T-helper 17 cell (primary cell): ENCODE results near the gene LHX3. TPM values are rescaled to one million over a fixed set of nuclear protein-coding genes. Genes with fewer than 3 reads are reported as not detected.

ENCODE experiments used
- ATAC-seq: fragments of 150-1000 bp; cut with Tn5 transposase; 2 replicates; pipeline ENCODE4 v1.10.0; 2021; ENCODE audit warnings: mild to moderate bottlenecking, moderate library complexity
- DNase-seq, 3 donors: peaks; one replicate each; pipeline versions ENCODE4 v3.0.0 to v3.0.0-alpha.2; 2020 to 2021
- H3K9me3 ChIP-seq: one replicate; pipeline ENCODE4 v1.7.0; 2013; ENCODE audit warnings: low read length, mild to moderate bottlenecking; ENCODE audit not compliant: control insufficient read depth, poor library complexity, severe bottlenecking
- H3K27ac Mint-ChIP-seq: one replicate; pipeline ENCODE4 v1.8.0; 2022; ENCODE audit warnings: mild to moderate bottlenecking, moderate library complexity, mixed read lengths
- H3K27me3 Mint-ChIP-seq: one replicate; pipeline ENCODE4 v1.8.0; 2022; ENCODE audit warnings: mixed read lengths
- H3K36me3 Mint-ChIP-seq: one replicate; pipeline ENCODE4 v1.8.0; 2022; ENCODE audit warnings: low read depth, mixed read lengths
- H3K4me1 Mint-ChIP-seq: one replicate; pipeline ENCODE4 v1.8.0; 2022; ENCODE audit warnings: mild to moderate bottlenecking, mixed read lengths
- H3K4me3 Mint-ChIP-seq: one replicate; pipeline ENCODE4 v1.8.0; 2022; ENCODE audit warnings: mild to moderate bottlenecking, moderate library complexity, mixed read lengths
- total RNA-seq, 4 donors: library from RNA in 2 of 4; stranded (reverse) in 2 of 4; gene quantifications; one replicate each; pipeline ENCODE4 v1.2.3 and lab custom pipeline; 2022 to 2026

Gene LHX3
- total RNA-seq, 2 donors from 2014 or later, result 0.10 to 0.18 TPM

DNA sequence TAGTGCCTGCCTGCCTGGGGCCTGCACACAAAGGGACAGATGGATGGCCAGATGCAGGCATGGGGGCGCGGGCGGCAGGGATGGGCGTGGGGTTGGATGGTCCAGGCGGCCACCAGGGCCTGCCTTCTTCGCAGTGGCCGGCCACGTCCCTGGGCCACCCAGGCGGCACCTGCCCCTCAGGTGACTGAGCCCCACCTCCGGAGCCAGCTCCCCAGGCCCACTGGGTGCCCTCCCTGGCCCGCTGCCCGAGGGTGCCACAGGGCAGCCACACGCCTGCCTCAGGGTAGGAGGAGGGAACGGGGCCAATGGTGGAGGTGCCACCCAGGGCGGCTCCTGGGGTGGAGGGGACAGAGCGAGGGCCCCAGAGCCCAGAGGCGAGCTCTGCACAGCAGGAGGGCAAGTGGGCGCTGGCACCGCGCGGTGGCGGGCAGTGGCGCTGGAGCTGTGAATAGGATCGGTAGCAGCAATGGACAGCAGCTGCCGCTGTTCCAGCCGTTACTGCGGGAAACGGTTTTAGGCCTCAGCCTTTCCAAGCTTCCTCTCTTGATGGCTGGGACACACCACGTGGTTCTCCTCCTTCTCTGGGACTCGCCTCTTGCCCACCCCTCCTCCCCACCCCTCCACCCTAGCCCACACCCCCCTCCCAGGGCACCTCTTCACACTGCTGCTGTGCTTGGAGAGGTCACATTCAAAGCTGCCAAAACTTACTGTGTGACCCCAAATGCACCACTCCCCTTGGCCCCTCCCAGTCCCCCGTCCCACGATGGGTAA is 19.1 kb downstream of the LHX3 start:
- Mint-ChIP-seq H3K36me3 (no peaks in the 10 kb centered on the region), H3K4me1 (no peaks in the 10 kb centered on the region), H3K27ac (no peak overlapping the region), H3K27me3 (peaks cover 49% of the 10 kb centered on the region), H3K4me3 (no peak overlapping the region)
- DNase-seq (peak in 1 of 3 donors; percentile 9), ATAC-seq (no peak)
- H3K9me3 ChIP-seq, result no peaks in the 10 kb centered on the region

DNA sequence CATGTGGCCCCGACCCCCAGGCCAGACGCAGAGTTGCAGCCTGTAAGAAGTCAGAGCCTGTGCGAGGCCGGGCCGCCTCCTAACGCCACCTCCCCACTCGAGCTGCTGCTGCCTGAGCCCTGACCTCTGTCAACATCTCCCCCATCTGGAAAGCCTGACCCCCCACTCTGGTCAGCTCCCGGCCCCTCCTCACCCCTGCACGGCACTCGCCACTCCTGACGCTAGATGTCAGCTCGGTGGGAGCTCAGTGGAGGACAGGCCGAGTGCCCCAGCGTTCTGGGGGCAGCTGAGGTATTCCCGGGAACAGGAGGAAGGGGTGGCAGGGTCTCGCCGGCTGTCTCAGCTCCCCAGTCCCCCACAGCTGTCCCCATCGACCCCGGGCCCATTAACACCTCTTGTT is 19.9 kb downstream of the LHX3 start:
- Mint-ChIP-seq H3K27ac (no peak overlapping the region), H3K27me3 (peaks cover 47% of the 10 kb centered on the region), H3K4me1 (no peaks in the 10 kb centered on the region), H3K4me3 (no peak overlapping the region), H3K36me3 (no peaks in the 10 kb centered on the region)
- no peak for ATAC-seq
- peak in 1 of 3 donors; percentile 4 for DNase-seq
- no peaks in the 10 kb centered on the region for H3K9me3 ChIP-seq

DNA sequence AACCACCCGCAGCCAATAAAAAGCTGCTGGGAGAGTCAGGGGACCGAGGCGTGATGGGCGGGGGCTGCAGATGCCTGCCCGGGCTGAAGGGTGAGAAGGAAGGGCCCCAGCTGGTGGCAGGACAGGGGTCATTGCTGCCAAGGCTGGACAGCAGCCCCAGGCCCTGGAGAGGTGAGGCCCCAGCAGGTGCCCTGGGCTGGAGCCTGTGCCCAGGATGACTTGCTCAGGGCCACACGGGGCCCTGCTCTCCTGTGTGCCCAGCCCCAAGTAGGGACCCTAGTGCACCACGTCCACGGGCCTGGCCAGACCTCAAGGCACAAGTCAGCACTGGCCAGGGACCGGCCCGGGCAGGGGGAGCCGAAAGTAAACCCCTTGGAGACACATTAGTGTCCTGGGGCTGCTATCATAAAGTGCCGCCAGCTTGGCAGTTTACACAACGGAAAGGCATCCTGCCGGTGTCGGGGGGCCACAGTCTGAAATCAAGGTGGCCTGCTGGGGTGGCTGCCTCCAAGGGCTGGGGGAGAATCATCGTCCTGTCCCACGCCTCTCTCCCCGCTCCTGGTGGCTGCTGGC is 22.0 kb downstream of the LHX3 start:
- Mint-ChIP-seq H3K4me1 (no peaks in the 10 kb centered on the region), H3K36me3 (no peaks in the 10 kb centered on the region), H3K27me3 (peaks cover 47% of the 10 kb centered on the region), H3K27ac (no peak overlapping the region), H3K4me3 (no peak overlapping the region)
- no peaks in the 10 kb centered on the region for H3K9me3 ChIP-seq
- ATAC-seq, result no peak
- DNase-seq, result no peak

DNA sequence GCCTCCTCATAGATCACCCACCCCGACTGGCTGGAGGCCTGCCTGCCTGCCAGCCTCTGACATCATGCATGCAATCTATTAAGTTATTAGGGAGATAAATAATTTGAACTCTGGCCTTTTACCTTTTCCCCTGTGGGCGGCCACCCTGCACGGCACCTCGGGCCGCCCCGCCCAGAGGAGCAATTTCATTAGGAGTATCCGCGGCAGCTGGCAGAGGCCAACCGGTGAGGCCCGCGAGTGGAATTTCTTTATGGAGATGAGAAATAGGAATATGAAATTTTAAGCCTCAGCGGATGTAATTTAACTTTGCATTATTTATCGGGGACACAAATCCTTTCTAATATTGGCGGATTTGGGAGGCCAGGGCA is 22.5 kb downstream of the LHX3 start:
- no peaks in the 10 kb centered on the region for H3K36me3 Mint-ChIP-seq
- ATAC-seq (no peak), DNase-seq (no peak)

DNA sequence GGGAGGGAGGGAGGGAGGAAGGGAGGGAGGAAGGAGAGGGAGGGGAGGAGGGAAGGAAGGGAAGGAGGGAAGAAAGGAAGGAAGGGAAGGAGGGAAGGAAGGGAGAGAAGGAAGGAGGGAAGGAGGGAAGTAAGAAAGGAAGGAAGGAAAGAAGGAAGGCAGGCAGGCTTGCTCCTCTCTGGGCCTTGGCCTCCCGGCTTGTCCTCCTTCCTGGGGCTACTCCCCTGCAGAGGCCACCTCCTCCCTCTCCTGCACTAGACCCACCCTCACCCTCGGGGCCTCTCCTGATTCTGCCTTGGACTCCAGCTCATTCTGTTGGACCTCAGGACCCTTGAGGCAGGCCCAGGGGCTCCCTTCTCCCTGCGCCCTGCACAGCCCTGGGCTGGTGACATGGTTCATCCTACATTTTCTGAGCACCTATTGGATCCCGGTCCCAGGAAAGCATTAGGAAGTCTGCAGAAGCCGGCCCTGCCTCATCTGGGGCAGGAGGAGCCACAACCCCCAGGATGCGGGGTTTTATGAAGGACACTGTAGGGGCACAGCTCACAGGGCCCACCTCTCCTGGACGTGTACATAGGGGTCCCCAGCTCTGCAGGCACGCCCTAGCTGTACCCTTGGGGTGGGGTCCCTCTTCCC is 23.0 kb downstream of the LHX3 start:
- Mint-ChIP-seq H3K4me1 (no peaks in the 10 kb centered on the region), H3K27ac (no peak overlapping the region), H3K27me3 (peaks cover 43% of the 10 kb centered on the region), H3K4me3 (no peak overlapping the region), H3K36me3 (no peaks in the 10 kb centered on the region)
- no peaks in the 10 kb centered on the region for H3K9me3 ChIP-seq
- ATAC-seq, result no peak
- DNase-seq, result no peak

More for the DNA sequence above, 22.5 kb downstream of the LHX3 start:
- H3K4me3 Mint-ChIP-seq, result no peak overlapping the region
- no peaks in the 10 kb centered on the region for H3K4me1 Mint-ChIP-seq
- H3K9me3 ChIP-seq, result no peaks in the 10 kb centered on the region
- H3K27ac Mint-ChIP-seq, result no peak overlapping the region
- peaks cover 44% of the 10 kb centered on the region for H3K27me3 Mint-ChIP-seq

DNA sequence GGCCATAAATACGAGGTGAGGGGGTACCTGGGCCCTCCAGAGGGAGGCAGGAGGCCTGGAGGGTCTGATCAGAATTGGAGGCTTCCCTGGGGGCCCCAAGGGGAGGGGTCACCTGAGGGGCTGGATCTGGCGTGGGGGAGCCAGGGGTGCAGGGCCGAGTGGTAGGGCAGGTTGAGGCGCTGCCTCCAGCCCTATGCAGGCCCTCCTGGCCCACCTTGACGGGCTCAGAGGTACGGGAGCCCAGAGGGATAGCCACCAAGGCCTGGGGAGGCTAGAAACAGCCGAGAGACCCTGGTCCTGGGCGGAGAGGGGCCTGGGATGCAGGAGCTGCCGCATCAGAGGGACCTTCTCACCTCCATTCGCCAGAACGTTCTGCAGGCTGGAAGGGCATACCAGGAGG is 24.3 kb downstream of the LHX3 start:
- ATAC-seq (no peak), DNase-seq (no peak)
- no peaks in the 10 kb centered on the region for H3K36me3 Mint-ChIP-seq
- no peak overlapping the region for H3K27ac Mint-ChIP-seq
- H3K27me3 Mint-ChIP-seq, result peaks cover 38% of the 10 kb centered on the region
- no peak overlapping the region for H3K4me3 Mint-ChIP-seq
- H3K4me1 Mint-ChIP-seq, result no peaks in the 10 kb centered on the region
- H3K9me3 ChIP-seq, result no peaks in the 10 kb centered on the region

DNA sequence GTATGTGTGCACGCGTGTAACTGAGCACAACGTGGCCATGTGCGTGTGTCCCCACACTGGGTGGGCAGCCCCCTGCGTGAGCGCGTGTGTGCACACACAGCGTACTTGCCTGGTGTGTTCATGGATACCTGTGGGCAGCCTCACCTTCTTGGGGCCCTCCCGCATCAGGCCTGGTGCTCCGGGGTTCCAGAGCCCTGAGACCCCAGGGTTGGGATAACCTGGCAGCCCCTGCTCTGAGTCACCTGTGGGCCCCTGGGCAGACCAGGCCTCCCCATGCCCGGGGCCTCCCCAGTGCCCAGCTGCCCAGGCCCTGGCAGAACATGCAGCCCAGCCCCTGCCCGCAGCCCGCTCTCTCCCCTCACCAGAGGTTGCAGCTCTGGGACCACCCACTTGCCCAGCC is 25.2 kb downstream of the LHX3 start:
- no peak overlapping the region for H3K4me3 Mint-ChIP-seq

DNA sequence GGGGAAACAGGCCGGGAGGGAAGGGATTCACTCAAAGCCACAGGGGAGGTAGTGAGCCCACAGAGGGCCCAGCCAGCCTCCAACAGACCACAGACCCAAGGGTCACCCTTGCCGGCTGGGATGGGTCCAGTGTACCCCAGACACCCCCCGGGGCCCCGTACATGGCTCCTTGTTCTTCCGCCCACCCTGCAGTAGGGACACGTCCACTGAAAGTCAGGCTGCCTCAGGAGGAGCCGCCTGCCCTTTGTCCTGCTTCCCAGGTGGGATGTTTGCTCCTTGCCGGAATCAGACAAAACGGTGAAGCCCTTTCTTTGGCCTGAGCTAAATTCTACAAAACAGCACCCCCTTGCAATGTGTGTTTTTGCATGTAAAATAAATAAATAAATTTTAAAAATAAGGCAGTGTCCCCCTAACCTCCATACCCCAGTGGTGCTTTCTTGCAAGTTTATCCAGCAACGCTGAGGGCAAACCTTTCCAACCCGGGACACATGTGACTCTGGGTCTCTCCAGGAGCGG is 25.8 kb downstream of the LHX3 start:
- peaks cover 27% of the 10 kb centered on the region for H3K27me3 Mint-ChIP-seq
- no peaks in the 10 kb centered on the region for H3K9me3 ChIP-seq
- no peak for DNase-seq
- H3K36me3 Mint-ChIP-seq, result no peaks in the 10 kb centered on the region
- no peak overlapping the region for H3K4me3 Mint-ChIP-seq
- H3K4me1 Mint-ChIP-seq, result no peaks in the 10 kb centered on the region
- no peak overlapping the region for H3K27ac Mint-ChIP-seq
- no peak for ATAC-seq

More for the DNA sequence above, 25.2 kb downstream of the LHX3 start:
- no peaks in the 10 kb centered on the region for H3K9me3 ChIP-seq
- ATAC-seq (no peak), DNase-seq (no peak)
- no peaks in the 10 kb centered on the region for H3K4me1 Mint-ChIP-seq
- no peaks in the 10 kb centered on the region for H3K36me3 Mint-ChIP-seq
- peaks cover 31% of the 10 kb centered on the region for H3K27me3 Mint-ChIP-seq
- no peak overlapping the region for H3K27ac Mint-ChIP-seq

DNA sequence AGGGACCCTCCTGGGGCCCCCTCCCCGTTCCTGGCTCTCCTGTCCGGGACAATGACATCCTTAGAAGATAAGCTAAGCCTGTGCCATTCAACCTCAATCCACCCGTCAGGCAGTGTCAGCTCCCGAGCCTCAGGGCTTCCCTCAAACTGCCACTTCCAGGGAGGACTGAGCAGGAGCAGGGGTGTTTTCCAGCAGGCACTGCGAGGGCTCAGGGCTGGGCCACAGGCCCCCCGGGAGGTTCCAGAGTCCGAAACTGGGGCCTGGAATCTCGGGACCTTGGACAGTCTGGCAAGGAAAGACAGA is 26.2 kb downstream of the LHX3 start:
- DNase-seq, result no peak
- Mint-ChIP-seq H3K4me3 (no peak overlapping the region), H3K27me3 (peaks cover 27% of the 10 kb centered on the region), H3K36me3 (no peaks in the 10 kb centered on the region), H3K27ac (no peak overlapping the region), H3K4me1 (no peaks in the 10 kb centered on the region)
- no peak for ATAC-seq
- no peaks in the 10 kb centered on the region for H3K9me3 ChIP-seq

DNA sequence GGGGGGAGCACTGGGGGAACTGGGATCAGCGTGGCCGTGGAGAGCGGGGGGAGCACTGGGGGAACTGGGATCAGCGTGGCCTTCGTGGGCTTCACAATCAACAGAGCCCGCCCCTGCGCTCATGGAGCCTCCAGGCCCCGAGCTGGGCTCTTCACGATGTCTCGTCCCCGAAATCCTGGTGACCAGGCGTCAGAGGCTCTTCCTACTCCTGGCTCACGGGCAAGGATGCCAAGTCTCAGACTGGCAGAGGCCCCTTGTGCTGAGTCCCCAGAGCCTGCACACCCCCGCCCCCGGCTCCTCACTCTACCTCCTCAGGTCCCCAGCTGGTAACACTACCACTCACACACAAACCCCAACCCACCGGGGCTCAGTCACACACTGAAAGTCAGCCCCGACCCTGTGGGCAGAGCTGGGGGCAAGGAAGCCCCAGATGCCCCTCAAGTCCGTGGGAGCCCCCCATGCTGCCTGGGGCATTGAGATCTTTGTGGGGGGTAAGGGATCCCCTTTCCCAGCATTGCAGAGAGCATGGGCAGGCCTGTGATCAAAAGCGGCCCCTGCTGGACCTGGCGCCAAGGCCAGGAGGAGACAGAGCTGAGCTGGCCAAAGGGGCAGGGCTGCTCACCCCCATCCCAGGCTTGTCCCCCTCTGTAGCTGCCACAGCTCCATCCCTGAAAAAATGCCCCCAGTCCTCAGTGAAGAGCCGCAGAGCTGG is 26.7 kb downstream of the LHX3 start:
- Mint-ChIP-seq H3K4me3 (no peak overlapping the region), H3K27ac (no peak overlapping the region)

DNA sequence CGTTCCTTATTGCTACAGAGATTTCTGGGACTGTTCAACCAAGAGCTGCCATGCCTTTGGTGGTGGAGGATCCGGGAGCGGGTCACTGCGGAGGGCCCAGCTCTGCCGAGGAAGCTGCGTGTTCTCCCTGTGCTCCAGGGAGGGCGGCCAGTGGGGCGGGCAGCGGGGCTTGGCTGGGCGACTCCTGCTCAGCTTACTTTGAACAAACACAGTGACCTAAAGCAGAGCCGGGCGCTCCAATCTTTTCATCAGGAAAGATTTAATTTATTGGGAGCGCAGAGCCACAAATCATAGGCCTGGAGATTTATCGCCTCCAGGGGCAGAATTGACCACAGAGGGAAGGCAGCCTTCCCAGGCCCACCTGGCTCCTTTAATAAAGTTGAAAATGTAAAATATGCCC is 27.7 kb downstream of the LHX3 start:
- no peak overlapping the region for H3K4me3 Mint-ChIP-seq
- H3K27ac Mint-ChIP-seq, result no peak overlapping the region
- no peaks in the 10 kb centered on the region for H3K4me1 Mint-ChIP-seq
- DNase-seq (no peak), ATAC-seq (no peak)
- no peaks in the 10 kb centered on the region for H3K9me3 ChIP-seq
- H3K27me3 Mint-ChIP-seq, result peaks cover 22% of the 10 kb centered on the region
- H3K36me3 Mint-ChIP-seq, result no peaks in the 10 kb centered on the region

More for the DNA sequence above, 26.7 kb downstream of the LHX3 start:
- ATAC-seq (no peak), DNase-seq (no peak)
- H3K27me3 Mint-ChIP-seq, result peaks cover 27% of the 10 kb centered on the region
- no peaks in the 10 kb centered on the region for H3K36me3 Mint-ChIP-seq
- H3K9me3 ChIP-seq, result no peaks in the 10 kb centered on the region
- no peaks in the 10 kb centered on the region for H3K4me1 Mint-ChIP-seq

DNA sequence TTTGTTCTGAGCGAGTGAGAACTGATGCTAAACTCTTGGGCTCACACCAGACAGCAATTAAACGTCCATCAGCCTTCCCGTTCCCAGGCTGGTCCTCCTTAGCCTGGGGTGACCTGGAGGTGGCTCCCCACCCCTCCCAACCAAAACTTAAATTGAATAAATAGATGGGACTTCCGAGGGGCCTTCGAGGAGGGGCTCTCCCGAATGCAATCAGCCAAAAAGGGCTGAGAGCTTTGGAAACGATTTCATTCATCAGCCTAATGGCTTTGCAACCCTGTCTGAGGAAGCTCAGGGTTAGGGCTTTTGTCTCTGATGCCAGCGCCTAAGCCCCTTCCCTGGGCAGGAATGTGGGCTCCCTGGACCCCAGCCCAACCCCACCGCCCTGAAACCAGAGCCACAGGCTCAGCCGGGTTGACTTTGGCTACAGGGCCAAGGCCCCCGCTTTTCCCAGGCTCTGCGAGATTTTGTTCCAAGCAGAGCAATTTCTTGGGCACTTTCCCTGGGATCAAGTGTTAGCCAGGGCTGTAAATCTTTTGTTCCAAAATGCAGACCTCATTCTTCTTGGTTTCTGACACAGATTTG is 29.2 kb downstream of the LHX3 start:
- H3K4me1 Mint-ChIP-seq, result peaks cover 5% of the 10 kb centered on the region
- no peaks in the 10 kb centered on the region for H3K9me3 ChIP-seq
- H3K27me3 Mint-ChIP-seq, result peaks cover 34% of the 10 kb centered on the region
- no peak for ATAC-seq
- no peak overlapping the region for H3K27ac Mint-ChIP-seq
- H3K36me3 Mint-ChIP-seq, result no peaks in the 10 kb centered on the region
- no peak for DNase-seq
- no peak overlapping the region for H3K4me3 Mint-ChIP-seq
